ENCODE results near the gene ROBO1.

ROBO1 gene

GRCh38 chr3:78569804-78570203, 1198.0 kb downstream of the ROBO1 start:
- no peak for DNase-seq

- no peak for DNase-seq
Measured at GRCh38 chr3:78565712-78566111, 1202.1 kb downstream of the ROBO1 start.

- DNase-seq = no peak
Measured at GRCh38 chr3:78562328-78562727, 1205.5 kb downstream of the ROBO1 start.
